ENCODE measurements around the gene PARVG.

Gene PARVG

DNA sequence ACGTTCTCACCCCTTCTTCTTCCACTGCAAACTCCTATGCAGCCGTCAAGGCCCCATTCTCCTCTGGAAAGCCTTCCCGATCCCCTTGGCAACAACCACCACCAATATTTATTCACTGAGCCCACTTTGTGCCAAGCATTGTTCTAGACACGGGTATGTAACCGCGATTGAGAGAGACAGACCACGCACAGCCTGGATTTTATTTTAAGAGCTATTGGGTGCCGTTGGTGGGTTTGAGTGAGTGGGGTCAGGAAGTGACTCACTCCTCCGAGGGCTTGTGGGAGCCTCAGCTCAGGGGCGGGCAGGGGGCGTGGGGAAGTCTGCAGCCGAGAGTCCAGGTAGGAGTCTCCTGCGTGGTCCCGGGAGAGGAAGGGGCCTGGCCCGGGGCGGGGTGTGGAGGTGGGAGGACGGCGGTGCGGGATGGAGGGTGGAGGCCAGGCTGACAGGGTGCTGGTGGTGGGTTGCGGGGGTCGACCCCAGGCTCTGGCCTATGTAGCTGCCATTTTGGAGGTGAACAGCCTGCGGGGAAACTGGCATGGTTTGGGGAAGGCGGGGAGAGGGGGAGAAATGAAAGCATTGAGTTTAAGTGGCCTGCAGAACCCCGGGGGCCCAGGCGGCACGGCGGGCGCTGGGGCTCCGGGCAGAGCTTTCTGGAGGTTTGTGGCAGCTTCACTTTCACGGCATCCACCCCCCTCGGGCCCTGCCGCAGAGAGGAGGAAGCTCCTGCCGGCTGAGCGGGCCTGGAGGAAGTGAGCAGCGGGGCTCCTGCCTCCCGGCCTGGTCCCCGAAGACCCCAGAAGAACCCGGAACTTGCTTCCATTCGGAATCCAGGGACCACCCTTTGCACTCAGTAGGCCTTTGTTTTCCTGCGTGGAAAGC, 547 bp downstream of the PARVG start:
- DNase-seq = peak; percentile 60

DNA sequence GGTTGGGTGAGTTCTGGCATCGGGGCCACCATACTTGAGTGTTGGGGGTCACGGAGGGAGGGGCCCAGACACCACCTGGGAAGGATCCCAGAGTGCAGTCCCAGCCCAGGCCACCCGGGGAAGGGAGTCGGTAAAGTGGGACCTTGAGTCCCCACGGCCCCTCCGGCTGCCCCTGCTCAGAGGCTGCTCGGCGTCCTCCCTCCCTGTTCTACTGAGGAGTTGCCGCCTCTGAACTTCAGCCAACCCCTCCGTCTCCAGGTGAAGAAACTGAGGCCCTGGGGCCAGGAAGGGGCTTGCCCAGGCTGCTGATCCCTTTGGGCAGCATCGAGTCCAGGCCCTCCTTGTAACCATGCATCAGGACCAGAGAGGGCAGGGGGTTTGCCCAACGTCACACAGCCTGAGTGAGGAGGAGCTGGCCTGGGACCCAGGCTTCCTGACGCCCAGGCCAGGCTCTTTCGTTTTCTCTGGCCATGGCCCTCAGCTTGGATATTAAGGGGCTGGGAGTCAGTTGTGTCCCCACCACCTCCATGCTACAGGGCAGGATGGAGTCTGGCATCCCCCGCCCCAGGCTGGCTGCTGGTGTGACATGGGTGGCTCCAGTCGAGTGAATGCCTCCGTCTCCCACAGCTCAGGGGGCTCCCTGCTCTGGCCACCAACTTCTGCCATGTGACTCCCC, 1.3 kb downstream of the PARVG start:
- DNase-seq = peak; percentile 35

DNA sequence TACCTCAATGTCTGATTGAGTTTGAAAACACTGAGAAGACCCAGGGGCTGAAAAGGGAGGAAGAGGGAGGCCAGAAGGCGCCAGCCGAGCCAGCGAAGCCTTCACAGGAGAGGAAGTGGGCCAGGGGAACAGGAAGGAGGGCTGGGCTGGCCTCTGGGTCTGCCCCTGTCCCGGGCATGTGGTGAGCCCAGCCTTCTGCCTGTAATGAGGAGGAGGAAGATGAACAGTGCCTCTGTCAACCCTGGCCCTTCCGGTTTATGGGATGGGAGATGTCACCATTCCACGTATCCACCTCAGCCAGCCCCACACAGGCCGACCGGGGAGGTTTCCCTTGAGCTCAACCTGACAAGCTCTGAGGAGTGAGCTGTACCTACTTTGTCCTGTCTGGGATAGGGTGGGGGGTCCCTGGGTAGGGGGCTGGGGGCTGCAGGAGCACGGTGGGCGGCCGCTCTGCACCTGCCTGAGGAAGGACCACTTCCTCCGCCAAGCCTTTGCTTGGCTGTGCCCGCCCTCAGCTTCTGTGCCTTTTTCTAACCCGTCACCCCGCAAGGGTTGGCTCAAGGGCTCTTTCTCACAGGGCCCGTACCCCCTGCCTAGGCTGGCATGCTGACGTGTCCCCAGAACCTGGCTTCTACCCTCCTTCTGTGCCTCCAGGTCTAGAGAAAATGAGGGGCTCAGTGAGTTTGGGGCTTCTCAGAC, 2.0 kb downstream of the PARVG start:
- peak; percentile 49 for DNase-seq

DNA sequence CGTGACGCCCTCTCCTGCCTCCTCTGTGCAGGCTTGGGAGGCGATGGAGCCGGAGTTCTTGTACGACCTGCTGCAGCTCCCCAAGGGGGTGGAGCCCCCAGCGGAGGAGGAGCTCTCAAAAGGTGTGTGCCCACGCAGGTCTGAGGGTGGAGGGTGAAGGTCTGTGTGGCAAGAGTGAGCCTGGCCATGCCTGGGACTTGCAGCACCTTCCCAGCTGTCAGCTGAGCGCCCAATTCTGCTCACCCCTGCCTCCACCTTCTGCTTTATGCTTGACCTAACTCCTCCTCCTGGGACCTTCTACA, 2.5 kb downstream of the PARVG start:
- DNase-seq = no peak

DNA sequence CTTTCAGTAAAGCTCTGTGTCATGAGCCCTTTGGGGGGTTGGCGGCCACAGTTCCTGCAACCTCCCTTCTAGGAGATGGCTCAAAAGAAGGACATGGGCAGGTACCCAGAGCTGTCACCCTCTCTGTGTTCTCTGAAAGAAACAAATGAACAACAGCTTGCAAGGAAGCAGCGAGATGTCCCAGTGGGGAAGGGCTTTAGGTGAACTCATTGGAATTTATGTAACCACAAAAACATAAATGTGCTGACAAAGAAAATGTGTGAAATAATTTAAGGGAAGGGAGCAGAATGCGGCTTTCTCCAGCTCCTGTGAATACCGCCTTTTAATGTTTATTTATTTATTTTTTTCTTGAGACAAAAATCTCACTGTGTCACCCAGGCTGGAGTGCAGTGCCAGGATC, 3.3 kb downstream of the PARVG start:
- DNase-seq = no peak

DNA sequence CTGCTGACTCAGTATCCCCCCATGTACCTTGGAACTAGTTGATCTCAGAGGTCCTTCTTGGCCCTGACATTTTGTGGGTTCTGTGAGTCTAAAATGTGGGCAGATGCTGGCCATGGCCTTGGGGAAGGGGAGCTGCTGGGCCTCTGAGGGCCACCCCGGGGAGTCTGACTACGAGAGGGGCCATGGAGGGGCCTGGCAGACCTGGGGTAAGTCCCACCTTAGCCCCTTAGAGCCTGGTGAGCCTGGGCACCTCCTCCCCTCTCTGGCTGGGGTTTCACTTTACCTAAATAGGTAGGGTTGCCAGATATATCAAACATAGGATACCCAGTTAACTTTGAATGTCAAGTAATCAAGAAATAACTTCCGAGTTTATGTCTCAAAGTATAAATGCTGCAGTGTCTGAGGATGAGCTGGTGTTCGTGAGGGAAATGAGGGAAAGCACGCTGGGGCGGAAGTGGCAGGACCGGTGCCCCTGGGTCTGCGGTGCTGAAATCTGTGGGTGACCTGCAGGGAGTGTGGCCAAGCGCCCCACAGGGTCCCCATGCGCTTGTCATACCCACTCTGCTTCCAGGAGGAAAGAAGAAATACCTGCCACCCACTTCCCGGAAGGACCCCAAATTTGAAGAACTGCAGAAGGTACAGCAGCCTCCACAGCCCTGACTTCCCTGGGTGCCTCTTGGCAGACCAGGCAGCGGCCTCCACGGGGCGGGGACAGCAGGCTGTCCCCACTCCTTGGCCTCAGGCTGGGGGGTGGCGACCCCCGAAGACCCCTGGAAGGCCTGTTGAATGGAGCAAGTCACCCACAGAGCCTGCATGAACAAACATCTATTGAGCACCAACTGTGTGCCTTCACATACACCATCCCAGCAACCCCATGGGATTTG, 4.8 kb downstream of the PARVG start:
- no peak for DNase-seq

DNA sequence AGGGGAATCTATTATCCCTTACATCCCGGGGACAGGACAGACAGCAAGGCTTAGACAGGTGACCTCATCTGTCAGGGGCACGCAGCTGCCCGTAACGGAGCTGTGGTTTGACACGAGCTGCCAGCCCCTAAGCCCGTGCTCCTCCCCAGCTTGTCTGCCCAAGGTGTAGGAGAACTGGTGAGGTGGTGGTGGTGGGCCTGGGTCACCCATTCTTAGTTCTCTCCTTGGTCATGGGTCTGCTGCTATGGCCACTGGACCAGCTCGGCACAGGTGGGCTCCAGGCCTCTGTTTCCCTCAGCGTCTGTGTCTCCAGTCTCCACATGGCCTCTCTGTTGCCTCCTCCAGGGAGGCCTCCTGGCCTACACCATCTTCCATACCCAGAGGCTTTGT, 5.4 kb downstream of the PARVG start:
- no peak for DNase-seq

DNA sequence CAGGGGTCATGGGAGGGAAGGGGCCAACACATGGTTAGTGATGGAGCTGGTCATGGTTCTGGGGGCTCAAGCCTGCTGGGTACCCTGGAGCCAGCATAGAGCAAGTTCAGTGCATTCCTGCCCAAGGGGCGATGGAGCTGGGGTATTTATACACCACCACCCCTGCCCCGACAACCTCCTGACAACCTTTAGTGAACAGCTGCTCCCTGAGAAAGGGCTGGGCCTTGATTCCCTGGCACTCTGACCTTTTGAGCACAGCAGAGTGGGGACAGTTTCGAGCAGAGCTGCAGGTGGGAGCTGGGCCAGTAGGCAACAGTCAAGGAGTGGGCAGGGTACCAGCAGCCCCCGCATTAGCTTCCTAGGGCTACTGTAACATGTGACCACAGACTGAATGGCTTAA, 6.0 kb downstream of the PARVG start:
- DNase-seq = no peak

DNA sequence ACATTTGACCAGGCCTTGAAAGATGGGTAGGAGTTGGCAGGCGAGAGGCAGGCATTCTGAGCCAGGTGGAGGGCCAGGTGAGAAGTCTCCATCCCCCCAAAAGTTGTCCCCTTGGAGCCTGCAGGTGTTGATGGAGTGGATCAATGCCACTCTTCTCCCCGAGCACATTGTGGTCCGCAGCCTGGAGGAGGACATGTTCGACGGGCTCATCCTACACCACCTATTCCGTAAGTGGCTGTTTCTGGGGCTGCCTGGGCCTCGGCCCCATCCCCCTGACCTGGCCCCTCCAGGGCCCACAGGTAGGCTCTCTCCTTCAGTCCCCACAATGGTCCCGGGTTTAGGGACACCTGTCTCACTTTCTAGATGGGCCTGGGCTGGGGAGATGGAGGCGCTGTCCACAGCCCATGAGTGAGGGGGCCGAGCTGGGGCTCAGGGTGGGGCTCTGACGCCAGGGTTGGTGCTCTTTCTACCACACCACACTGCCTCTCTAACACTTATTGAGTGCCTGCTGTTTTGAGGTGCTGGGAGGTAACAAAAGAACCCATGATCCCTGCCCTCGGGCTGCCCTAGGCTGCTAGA, 7.0 kb downstream of the PARVG start:
- DNase-seq = no peak

DNA sequence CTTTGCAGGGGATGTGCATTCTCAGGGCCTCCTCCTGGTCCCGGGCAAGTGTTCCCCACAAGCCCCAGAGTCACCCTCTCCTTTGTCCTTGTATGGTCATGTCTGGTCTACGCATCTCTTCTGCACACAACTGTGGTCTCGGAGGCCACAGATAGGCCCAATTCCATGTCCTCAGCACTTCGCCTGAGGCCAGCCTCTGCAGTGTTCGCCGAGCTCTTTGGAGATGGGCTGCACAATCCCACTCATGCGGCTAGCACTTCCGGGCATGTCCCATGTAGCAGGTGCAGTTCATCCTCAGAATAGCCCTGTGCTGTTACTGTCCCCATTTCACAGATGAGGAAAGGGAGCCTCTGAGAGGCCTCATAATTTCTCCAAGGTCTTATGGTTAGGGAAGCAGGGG, 7.6 kb downstream of the PARVG start:
- DNase-seq = no peak

DNA sequence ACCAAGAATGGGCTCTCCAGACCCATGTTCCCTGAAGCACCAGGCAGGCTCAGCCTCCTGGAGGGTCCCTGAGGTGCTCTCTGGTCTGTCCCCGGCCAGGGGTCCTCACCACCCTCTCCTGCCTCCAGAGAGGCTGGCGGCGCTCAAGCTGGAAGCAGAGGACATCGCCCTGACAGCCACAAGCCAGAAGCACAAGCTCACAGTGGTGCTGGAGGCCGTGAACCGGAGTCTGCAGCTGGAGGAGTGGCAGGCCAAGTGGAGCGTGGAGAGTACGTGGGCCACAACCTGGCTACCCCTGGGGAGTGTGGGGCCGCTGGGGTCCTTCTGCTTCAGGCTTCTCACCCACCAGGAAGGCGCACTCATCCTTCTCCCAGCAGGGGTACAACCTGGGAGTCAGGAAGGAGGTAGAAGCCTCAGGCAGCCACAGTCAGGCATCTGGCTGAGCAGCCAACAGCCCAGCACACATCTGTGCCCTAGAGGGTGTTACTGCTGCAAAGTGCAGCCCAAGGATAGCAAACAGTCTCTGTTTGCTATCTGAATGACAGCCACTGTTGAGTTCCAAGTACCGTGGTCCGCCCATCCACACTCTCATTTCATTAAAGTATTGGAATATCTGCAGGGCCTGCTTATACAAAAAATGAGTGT, 8.4 kb downstream of the PARVG start:
- DNase-seq = no peak

DNA sequence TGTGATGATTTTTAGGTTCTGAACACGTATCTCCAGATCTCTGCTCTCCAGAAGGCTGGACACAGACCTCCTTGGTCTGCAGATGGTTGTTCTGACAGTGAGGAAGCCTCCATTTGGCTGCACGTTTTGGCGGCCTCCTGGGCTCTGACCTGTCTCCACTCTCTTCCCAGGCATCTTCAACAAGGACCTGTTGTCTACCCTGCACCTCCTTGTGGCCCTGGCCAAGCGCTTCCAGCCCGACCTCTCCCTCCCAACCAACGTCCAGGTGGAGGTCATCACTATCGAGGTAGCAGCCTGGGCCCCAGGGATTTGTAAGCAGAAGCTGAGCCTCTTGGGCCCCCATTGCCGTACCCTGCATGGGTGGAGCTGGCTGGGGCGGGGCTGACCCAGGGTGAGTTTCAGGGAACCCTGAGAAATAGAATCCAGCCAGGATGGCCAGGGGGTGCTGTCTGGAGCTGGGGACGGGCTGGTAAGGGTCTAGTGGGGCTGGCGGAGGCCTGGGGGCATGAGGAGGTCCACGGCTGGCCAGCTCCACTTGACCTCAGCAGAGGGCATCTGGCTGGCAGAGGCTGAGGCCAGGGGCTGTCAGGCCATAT, 9.8 kb downstream of the PARVG start:
- DNase-seq = no peak

DNA sequence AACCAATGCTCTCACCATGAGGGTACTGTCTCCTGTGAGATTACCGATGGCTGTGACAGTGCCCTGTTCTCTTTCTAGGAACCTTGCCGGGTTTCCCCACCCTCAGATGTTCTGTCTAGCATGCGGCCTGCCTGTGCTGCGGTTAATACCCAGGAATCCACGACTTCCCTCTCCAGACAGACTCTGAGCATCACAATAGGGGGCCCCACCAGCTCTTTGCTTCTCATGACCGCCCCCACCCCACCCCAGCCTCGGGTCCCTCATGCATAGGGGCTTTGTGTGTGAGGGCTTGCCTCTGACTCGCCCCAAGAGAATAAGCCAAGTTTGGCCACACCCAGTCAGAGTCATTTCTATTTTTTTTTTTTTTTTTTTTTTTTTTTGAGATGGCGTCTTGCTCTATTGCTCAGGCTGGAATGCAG, 10.3 kb downstream of the PARVG start:
- peak; percentile 57 for DNase-seq

DNA sequence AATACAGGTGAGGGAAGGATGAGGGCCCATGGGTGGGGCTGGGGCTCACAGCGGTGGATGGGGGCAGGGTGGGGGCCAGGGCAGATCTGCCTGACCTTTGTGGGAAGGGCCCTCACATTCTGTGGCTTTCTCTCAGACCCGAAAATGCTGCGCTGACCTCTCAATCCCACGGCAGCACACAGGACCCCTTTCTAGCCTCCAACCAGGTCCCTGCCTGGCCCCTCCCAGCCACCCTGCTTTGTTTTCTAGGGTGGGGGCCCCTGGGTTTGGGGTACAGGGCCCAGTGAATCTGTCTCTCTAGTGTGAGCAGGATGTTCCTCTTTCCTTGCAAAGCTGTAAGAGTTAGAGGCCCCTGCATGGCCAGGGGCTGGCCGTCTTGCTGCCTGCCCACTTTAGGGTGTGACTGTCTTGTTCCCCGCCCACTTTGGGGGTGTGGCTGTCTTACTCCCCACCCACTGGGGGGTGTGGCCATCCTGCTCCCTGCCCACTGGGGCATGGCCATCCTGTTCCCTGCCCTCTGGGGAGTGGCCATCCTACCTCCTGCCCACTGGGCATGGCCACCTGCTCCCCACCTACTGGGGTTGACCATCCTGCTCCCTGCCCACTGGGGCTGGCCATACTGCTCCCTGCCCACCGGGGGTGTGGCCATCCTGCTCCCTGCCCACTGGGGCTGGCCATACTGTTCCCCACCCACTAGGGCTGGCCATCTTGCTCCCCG, 11.5 kb downstream of the PARVG start:
- peak; percentile 56 for DNase-seq

DNA sequence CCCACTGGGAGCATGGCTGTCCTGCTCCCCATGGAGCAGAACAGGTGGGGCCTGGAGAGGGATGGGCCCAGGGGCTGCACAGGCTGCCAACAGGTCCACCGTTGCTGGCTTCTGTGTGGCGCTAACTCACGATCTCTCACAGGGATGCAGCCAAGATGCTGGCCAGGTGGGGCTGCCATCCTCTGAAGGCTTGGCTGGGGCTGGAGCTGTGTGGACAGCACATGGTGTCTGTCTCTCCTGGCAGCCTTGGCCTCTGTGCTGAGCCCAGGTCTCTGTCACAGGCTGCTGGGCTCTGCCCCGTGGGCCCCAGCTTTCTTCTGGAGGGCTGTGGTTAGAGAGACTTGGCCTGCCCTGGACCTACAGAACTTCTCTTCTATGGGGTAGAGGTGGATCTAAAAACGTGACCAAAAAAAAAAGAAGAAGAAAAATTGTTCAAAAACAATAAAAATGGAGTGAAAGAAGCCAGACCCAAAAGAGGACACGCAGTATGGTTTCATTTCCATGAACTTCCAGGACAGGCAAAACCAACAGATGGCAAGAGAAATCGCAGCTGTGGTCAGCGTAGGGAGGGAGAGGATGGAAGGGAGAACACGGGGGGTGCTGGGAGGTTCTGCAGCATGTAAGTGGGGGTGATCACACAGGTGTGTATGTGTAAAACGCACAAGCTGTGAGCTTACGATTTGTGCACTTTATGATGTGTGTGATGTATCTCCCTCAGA, 12.2 kb downstream of the PARVG start:
- no peak for DNase-seq

DNA sequence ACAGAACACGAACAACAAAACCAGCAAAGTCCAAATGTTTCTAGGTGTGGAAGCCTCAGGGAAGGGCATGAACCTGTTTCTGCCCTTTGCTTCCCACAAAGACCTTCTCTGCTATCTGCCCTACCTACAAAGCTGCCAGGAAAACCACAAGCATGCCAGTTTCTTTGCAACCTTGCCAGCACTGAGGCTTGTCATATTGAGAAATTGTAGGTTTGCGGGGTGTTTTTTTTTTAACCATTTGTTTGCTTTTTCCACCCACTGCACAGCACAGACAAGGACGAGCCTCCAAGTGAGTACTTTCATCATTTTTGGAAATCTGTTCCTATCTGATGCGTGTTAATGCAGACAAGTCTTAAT, 12.8 kb downstream of the PARVG start:
- DNase-seq = no peak

DNA sequence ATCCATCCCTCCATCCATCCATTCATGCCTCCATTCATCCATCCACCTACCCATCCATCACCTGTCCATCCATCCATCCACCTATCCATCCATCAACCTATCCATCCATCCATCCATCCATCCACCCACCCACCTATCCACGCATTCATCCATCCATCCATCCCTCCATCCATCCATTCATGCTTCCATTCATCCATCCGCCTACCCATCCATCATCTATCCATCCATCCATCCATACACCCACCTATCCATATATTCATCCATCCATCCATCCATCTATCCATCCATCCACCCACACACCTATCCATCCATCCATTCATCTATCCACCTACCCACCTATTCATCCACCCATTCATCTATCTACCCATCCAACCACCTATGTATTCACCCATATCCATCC, 13.8 kb downstream of the PARVG start:
- no peak for DNase-seq

DNA sequence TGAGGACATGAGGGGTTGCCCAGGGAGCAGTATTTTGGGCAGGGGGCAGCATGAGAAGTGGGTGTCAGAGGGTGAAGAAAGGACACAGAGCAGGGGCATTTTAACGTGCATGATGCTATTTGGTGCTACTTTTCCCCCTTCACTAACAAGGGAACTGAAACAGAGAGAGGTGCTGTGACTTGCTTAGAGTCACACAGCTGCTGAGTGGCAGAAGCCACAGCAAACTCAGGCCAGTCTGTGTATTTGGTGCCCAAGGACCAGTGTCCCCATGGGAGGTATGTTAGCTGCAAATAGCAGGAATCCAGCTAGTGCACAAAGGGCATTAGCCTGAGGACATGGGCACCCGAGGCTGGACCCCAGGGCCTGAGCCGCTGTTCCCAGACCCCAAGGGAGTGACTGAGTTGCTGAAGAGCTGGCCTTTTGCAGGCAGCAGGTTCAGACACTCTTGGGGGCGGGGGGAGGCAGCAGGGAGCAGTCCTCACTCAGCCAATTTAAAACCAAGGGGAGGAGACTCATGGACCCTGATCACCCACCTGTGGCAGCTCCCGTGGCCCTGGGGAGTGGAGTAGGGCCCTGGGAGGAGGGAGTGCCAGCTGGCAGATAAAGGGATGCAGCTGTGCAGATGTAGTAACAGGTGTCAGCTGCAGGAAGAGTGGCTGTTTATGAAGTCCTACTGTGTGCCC, 14.6 kb downstream of the PARVG start:
- no peak for DNase-seq

DNA sequence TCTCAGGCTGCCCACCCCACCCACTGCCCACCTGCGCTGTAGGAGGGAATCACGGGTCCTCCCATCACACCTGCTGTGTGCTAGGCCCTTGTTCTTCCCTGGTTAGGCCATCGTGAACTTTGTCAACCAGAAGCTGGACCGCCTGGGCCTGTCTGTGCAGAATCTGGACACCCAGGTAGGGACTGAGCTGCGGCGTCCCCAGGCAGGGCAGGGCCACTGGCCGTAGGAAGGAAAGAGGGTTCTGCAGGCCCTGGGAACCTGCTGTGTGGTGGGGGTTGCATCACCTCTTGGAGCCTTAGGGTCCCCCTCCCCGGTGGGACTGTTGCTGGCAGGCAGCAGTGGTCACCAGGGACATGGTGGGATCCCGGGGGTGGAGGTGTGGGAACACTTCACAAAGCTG, 15.5 kb downstream of the PARVG start:
- no peak for DNase-seq

DNA sequence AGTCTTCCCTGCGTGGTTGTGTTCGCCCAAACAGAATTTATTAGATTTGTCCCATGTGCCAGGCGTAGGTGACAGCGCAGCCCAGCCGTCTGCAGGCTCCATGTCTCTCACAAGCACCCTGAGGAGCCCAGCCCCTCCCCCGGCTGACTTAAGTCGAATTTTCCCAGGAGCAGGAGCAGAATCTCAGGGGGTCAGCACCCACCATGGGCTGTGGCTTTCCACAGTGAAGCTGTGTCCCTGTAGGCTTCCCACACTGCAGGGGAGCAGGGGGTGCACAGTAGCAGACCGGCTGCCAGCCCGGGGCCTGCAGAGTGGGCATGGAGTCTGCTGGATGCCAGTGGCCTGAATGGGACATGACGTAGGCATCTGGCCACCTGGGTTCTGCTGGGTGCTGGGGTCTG, 16.0 kb downstream of the PARVG start:
- DNase-seq = no peak
